Measurements from ENCODE around the gene POLR2A. TPM values are rescaled to one million over a fixed set of nuclear protein-coding genes. Genes with fewer than 3 reads are reported as not detected.

POLR2A gene
- total RNA-seq, 2 experiments from 2014 or later = 84.2 to 264 TPM

DNA sequence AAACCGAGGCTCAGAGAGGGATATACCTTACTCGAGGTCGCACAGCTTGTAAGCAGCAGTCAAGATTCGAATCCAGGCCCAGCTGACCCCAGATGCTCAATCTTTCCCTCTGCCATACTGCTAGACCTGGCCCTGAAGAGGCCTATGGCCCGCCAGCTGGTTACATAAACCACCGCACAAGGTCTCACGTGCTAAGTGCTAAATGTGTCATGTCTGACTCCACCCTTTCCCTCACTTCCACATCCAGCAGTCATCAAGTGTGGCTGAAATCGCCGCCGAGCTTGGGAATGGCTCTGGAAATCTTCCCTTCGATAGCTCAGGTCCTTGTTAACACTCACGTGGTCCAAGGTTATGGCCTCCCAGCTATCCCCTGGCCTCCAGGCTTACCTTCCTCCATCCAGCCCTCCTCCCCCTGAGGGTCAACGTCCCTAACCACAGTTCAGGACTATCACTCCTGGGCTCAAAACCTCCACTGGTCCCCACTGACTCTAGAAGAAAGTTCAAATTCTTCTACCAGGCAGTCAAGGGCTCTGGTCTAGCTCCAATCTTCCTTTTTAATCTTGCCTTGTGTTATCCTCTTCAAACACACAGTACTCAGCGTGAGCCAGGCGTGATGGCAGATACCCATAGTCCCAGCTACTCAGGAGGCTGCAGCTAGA lies 8.3 kb upstream of the POLR2A start:
- TF ChIP-seq, protein P1, sequence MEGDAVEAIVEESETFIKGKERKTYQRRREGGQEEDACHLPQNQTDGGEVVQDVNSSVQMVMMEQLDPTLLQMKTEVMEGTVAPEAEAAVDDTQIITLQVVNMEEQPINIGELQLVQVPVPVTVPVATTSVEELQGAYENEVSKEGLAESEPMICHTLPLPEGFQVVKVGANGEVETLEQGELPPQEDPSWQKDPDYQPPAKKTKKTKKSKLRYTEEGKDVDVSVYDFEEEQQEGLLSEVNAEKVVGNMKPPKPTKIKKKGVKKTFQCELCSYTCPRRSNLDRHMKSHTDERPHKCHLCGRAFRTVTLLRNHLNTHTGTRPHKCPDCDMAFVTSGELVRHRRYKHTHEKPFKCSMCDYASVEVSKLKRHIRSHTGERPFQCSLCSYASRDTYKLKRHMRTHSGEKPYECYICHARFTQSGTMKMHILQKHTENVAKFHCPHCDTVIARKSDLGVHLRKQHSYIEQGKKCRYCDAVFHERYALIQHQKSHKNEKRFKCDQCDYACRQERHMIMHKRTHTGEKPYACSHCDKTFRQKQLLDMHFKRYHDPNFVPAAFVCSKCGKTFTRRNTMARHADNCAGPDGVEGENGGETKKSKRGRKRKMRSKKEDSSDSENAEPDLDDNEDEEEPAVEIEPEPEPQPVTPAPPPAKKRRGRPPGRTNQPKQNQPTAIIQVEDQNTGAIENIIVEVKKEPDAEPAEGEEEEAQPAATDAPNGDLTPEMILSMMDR (conservative IDR thresholded peaks at IDR 0.05; ENCODE audit: low read length) = no peak
- TF ChIP-seq EZH2phosphoT487 (IDR thresholded peaks at IDR 0.05; ENCODE audit: borderline replicate concordance, low read depth, low read length) = no peak
- ChIA-PET POLR2A (interaction anchor here (0.6 to 1.1 kb wide), 5 partner anchors 8 to 255 kb away, joined by 3 to 5 read pairs (median 3); partner anchors contain the start of genes POLR2A and TMEM256), CTCF (ENCODE audit: unreplicated experiment) (no interaction called here)
- Histone ChIP-seq H3K27ac (ENCODE audit: low read depth, low read length, poor library complexity, severe bottlenecking) (no peak overlapping the region), H4K20me1 (ENCODE audit: insufficient read depth, low read length) (no peaks in the 10 kb centered on the region), H3K4me1 (ENCODE audit: insufficient read depth, low read length, poor library complexity, severe bottlenecking) (peaks cover 6% of the 10 kb centered on the region), H3K36me3 (ENCODE audit: insufficient read depth, low read length) (no peaks in the 10 kb centered on the region), H3K4me2 (ENCODE audit: low read length) (no peak overlapping the region), H2AFZ (ENCODE audit: low read length) (no peak overlapping the region), H3K79me2 (ENCODE audit: insufficient read depth, low read depth, low read length) (no peaks in the 10 kb centered on the region), H3K9me2 (ENCODE audit: insufficient read depth, low read length) (no peaks in the 10 kb centered on the region), H3K9me3 (ENCODE audit: low read length) (no peaks in the 10 kb centered on the region), H3K4me3 (ENCODE audit: low read depth, low read length, poor library complexity, severe bottlenecking) (no peak overlapping the region)
- DNase-seq (ENCODE audit: low spot score) = no peak
- intact Hi-C loops (cut with micrococcal nuclease; ENCODE audit: unreplicated experiment) = no loop called here
- BruUV-seq (replicated peaks) = no TSS peak

DNA sequence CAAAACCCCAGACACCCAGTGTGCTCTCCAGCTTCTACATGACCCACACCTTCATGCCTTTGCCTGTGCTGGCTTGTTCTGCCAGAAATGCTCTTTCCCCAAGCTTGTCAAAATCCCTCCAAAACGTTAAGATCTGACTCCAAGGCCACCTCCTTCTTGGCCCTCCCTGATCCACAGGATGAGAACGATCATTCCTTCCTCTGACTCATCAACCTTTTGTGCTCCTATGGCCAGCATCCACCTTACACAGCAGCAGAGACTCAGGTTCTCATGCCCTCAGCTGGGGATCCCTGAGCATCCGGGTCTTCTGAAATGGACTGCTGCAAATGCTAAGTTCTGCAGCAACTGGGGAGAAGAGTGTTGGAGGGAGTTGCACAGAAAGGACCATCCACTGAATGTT lies 7.7 kb upstream of the POLR2A start:
- intact Hi-C loops (cut with micrococcal nuclease; ENCODE audit: unreplicated experiment) = no loop called here
- no peak for DNase-seq (ENCODE audit: low spot score)
- CTCF ChIA-PET (ENCODE audit: unreplicated experiment) = no interaction called here
- H3K4me2 ChIP-seq (ENCODE audit: low read length) = no peak overlapping the region
- TF ChIP-seq EZH2phosphoT487 (IDR thresholded peaks at IDR 0.05; ENCODE audit: borderline replicate concordance, low read depth, low read length) = no peak
- TF ChIP-seq, protein P1 (conservative IDR thresholded peaks at IDR 0.05; ENCODE audit: low read length) = no peak
- BruUV-seq (replicated peaks) = no TSS peak
- no peak overlapping the region for H3K27ac ChIP-seq (ENCODE audit: low read depth, low read length, poor library complexity, severe bottlenecking)
- no peaks in the 10 kb centered on the region for H3K9me2 ChIP-seq (ENCODE audit: insufficient read depth, low read length)
- POLR2A ChIA-PET = interaction anchor here (0.6 to 1.1 kb wide), 5 partner anchors 8 to 255 kb away, joined by 3 to 5 read pairs (median 3); partner anchors contain the start of genes POLR2A and TMEM256
- no peak overlapping the region for H3K4me3 ChIP-seq (ENCODE audit: low read depth, low read length, poor library complexity, severe bottlenecking)
- H3K79me2 ChIP-seq (ENCODE audit: insufficient read depth, low read depth, low read length) = no peaks in the 10 kb centered on the region
- H2AFZ ChIP-seq (ENCODE audit: low read length) = no peak overlapping the region
- no peaks in the 10 kb centered on the region for H3K9me3 ChIP-seq (ENCODE audit: low read length)
- H3K4me1 ChIP-seq (ENCODE audit: insufficient read depth, low read length, poor library complexity, severe bottlenecking) = peaks cover 6% of the 10 kb centered on the region
- no peaks in the 10 kb centered on the region for H3K36me3 ChIP-seq (ENCODE audit: insufficient read depth, low read length)
- no peaks in the 10 kb centered on the region for H4K20me1 ChIP-seq (ENCODE audit: insufficient read depth, low read length)

DNA sequence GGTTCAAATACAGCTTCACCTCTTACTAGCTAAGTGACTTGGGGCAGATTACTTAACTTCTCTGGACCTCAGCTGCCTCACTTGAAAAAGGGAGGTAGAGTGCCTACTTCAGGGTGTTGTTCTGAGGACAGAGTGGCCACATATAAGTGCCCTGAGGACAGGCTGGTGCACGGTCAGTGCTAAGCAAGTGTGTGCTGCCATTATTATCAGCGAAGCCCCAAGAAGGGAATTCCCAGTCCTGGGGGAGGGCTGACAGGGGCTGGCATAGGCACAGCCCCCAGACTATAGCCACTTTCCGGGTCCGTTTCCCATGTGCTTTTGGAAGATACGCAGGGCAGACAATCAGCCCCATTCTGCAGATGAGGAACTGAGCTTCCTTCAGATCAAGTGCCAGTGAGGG lies 7.2 kb upstream of the POLR2A start:
- intact Hi-C loops (cut with micrococcal nuclease; ENCODE audit: unreplicated experiment) = no loop called here
- no peaks in the 10 kb centered on the region for H3K9me2 ChIP-seq (ENCODE audit: insufficient read depth, low read length)
- H3K79me2 ChIP-seq (ENCODE audit: insufficient read depth, low read depth, low read length) = no peaks in the 10 kb centered on the region
- ChIA-PET CTCF (ENCODE audit: unreplicated experiment) (no interaction called here), POLR2A (interaction anchor here (0.9 kb wide), 1 partner anchor 20 kb away, joined by 4 read pairs; no protein-coding TSS in a partner anchor)
- no peak for TF ChIP-seq EZH2phosphoT487 (IDR thresholded peaks at IDR 0.05; ENCODE audit: borderline replicate concordance, low read depth, low read length)
- TF ChIP-seq, protein P1 (conservative IDR thresholded peaks at IDR 0.05; ENCODE audit: low read length) = no peak
- H3K27ac ChIP-seq (ENCODE audit: low read depth, low read length, poor library complexity, severe bottlenecking) = no peak overlapping the region
- DNase-seq (ENCODE audit: low spot score) = no peak
- H3K9me3 ChIP-seq (ENCODE audit: low read length) = no peaks in the 10 kb centered on the region
- H3K4me1 ChIP-seq (ENCODE audit: insufficient read depth, low read length, poor library complexity, severe bottlenecking) = peaks cover 6% of the 10 kb centered on the region
- BruUV-seq (replicated peaks) = no TSS peak
- no peak overlapping the region for H2AFZ ChIP-seq (ENCODE audit: low read length)
- H3K36me3 ChIP-seq (ENCODE audit: insufficient read depth, low read length) = no peaks in the 10 kb centered on the region
- no peaks in the 10 kb centered on the region for H4K20me1 ChIP-seq (ENCODE audit: insufficient read depth, low read length)
- peak overlapping the region; percentile 66; the same call in 1 of the 2 replicates for H3K4me2 ChIP-seq (ENCODE audit: low read length)
- H3K4me3 ChIP-seq (ENCODE audit: low read depth, low read length, poor library complexity, severe bottlenecking) = no peak overlapping the region
